Right lobe of liver (tissue), 6 donors: ENCODE results near the gene KRT84. TPM values are rescaled to one million over a fixed set of nuclear protein-coding genes. Genes with fewer than 3 reads are reported as not detected.

ENCODE experiments used
- ATAC-seq, 4 donors: fragments of 200-7000 bp; cut with Tn5 transposase; one replicate each; pipeline ENCODE4 v1.9.1; 2020; ENCODE audit warnings: mild to moderate bottlenecking in 4 of 4, moderate library complexity in 4 of 4
- DNase-seq, 3 donors: peaks; one replicate each; pipeline ENCODE4 v3.0.0-alpha.2; 2020
- H3K27ac ChIP-seq, 3 donors: fragments of 200-600 bp; one replicate each; pipeline ENCODE4 v1.8.0; 2022
- H3K27me3 ChIP-seq, 2 donors: fragments of 200-600 bp; one replicate each; pipeline ENCODE4 v1.8.0; 2022
- H3K36me3 ChIP-seq, 4 donors: fragments of 200-600 bp; sonication (generic) in 1 of 4; one replicate each; pipeline versions ENCODE4 v1.5.1 to v1.8.0; 2017 to 2022; ENCODE audit warnings: control low read depth in 1 of 4
- H3K4me1 ChIP-seq, 4 donors: fragments of 200-600 bp; sonication (generic) in 1 of 4; one replicate each; pipeline versions ENCODE4 v1.5.1 to v1.8.0; 2017 to 2022; ENCODE audit warnings: control low read depth in 1 of 4
- H3K4me3 ChIP-seq, 3 donors: fragments of 200-600 bp; one replicate each; pipeline ENCODE4 v1.8.0; 2022
- H3K9me3 ChIP-seq, 4 donors: fragments of 200-600 bp; sonication (generic) in 1 of 4; one replicate each; pipeline versions ENCODE4 v1.5.1 to v1.8.0; 2017 to 2022; ENCODE audit warnings: control low read depth in 1 of 4
- CTCF ChIP-seq, 4 donors: fragments of 200-600 bp in 3 of 4; fragments of 450-650 bp in 1 of 4; IDR thresholded peaks; one replicate each; pipeline versions ENCODE4 v1.5.1 to v1.8.0; 2016 to 2022; ENCODE audit warnings: antibody characterized with exemption in 4 of 4, mild to moderate bottlenecking in 2 of 4
- POLR2A ChIP-seq: fragments of 450-650 bp; IDR thresholded peaks from one replicate; pipeline ENCODE4 v1.6.1; 2017; ENCODE audit warnings: antibody characterized with exemption, mild to moderate bottlenecking
- WGBS: methylation state at CpG from one replicate; pipeline ENCODE4 v1.1.6; 2018; ENCODE audit warnings: low coverage, low lambda C conversion rate; ENCODE audit not compliant: insufficient coverage; ENCODE audit errors: missing lambda C conversion rate; 5-methylcytosine and 5-hydroxymethylcytosine counted together
- intact Hi-C, 2 donors: fragments of 100-400 bp; cut with DNase I; formaldehyde crosslinking; loops; one replicate each; pipeline versions ENCODE4 v1.11.2 to v1.14.1; 2022
- total RNA-seq, 6 experiments: library from RNA; depleted of rRNA in 2 of 6; stranded (reverse); fragments of >200 nt in 2 of 6; fragmentation: NEBNext Ultra II Directional in 3 of 6; extraction: Animal tissue kit (Norgen Biotek cat#: 25700) in 3 of 6; gene quantifications; one replicate each; pipeline versions ENCODE4 v1.1.0 to v1.2.4, GENCODE V29; 2016 to 2023
- donor health status: DM: no; HTN: yes; CAD: no.
- donor health status: DM: no; HTN: no; CAD: no.
- donor health status: DM: no; HTN: no; CAD: no.
- donor health status: DM: no; HTN: yes; CAD: no.
- donor health status: DM: no; HTN: yes; CAD: no.

Gene KRT84
- total RNA-seq, 6 experiments from 2014 or later: not detected

- DNase-seq: no peak
- ATAC-seq: no peak
- intact Hi-C loops: no loop called here
- TF ChIP-seq POLR2A (no peak), CTCF (IDR thresholded peaks at IDR 0.05) (no peak)
- no peaks in the 10 kb centered on the region for H3K36me3 ChIP-seq
- WGBS: no CpG with 5 or more reads among the region's 2 CpGs
- H3K4me3 ChIP-seq: no peak overlapping the region
- H3K27me3 ChIP-seq: no peaks in the 10 kb centered on the region
- H3K9me3 ChIP-seq: no peaks in the 10 kb centered on the region
- H3K27ac ChIP-seq: no peak overlapping the region
- no peaks in the 10 kb centered on the region for H3K4me1 ChIP-seq
These were observed 2.6 kb downstream of the KRT84 start for GRCh38 chr12:52382854-52383253.

GRCh38 chr12:52381206-52381605, 4.2 kb downstream of the KRT84 start:
- Histone ChIP-seq H3K27me3 (no peaks in the 10 kb centered on the region), H3K36me3 (no peaks in the 10 kb centered on the region), H3K4me3 (no peak overlapping the region), H3K9me3 (no peaks in the 10 kb centered on the region), H3K27ac (no peak overlapping the region), H3K4me1 (no peaks in the 10 kb centered on the region)
- DNase-seq: no peak
- TF ChIP-seq POLR2A (no peak), CTCF (IDR thresholded peaks at IDR 0.05) (no peak)
- WGBS: 71% methylated on average over 2 of the region's 8 CpGs
- no peak for ATAC-seq
- intact Hi-C loops: no loop called here

GRCh38 chr12:52380271-52380694, 5.2 kb downstream of the KRT84 start:
- Histone ChIP-seq H3K4me1 (no peaks in the 10 kb centered on the region), H3K9me3 (no peaks in the 10 kb centered on the region), H3K36me3 (no peaks in the 10 kb centered on the region), H3K27ac (no peak overlapping the region), H3K4me3 (no peak overlapping the region), H3K27me3 (no peaks in the 10 kb centered on the region)
- intact Hi-C loops: no loop called here
- peak in 3 of 4 donors; percentile 19 to 41 (median 25) for TF ChIP-seq CTCF (IDR thresholded peaks at IDR 0.05)
- TF ChIP-seq POLR2A: no peak
- 25% methylated on average over 8 of the region's 15 CpGs for WGBS
- peak in 1 of 4 donors; percentile 23 for ATAC-seq
- no peak for DNase-seq

- Histone ChIP-seq H3K4me3 (no peak overlapping the region), H3K27me3 (no peaks in the 10 kb centered on the region), H3K9me3 (no peaks in the 10 kb centered on the region), H3K36me3 (no peaks in the 10 kb centered on the region), H3K27ac (no peak overlapping the region), H3K4me1 (no peaks in the 10 kb centered on the region)
- WGBS: 69% methylated on average over 2 of the region's 6 CpGs
- ATAC-seq: no peak
- no peak for TF ChIP-seq POLR2A
- TF ChIP-seq CTCF (IDR thresholded peaks at IDR 0.05): no peak
- intact Hi-C loops: loop anchor here in 1 of 2 donors (10.0 kb wide), 1 partner anchor 495 kb away; no protein-coding TSS in a partner anchor
- DNase-seq: no peak
These were observed 5.9 kb downstream of the KRT84 start for GRCh38 chr12:52379536-52379935.

GRCh38 chr12:52378091-52378490, 7.4 kb downstream of the KRT84 start:
- H3K27me3 ChIP-seq: no peaks in the 10 kb centered on the region
- no peak for TF ChIP-seq POLR2A
- H3K4me3 ChIP-seq: no peak overlapping the region
- H3K27ac ChIP-seq: no peak overlapping the region
- H3K4me1 ChIP-seq: no peaks in the 10 kb centered on the region
- intact Hi-C loops: loop anchor here in 1 of 2 donors (10.0 kb wide), 1 partner anchor 497 kb away; no protein-coding TSS in a partner anchor
- peak in 1 of 4 donors; percentile 23 for ATAC-seq
- no CpG with 5 or more reads among the region's 19 CpGs for WGBS
- H3K36me3 ChIP-seq: no peaks in the 10 kb centered on the region
- DNase-seq: peak in 1 of 3 donors; percentile 14
- H3K9me3 ChIP-seq: no peaks in the 10 kb centered on the region
